AG09319 (cell line): ENCODE measurements around the gene HMOX1.

Experiments
- DNase-seq: peaks from one replicate; pipeline ENCODE4 v3.0.0-alpha.2; 2010; ENCODE audit warnings: low read depth; ENCODE audit errors: extremely low read depth
- CTCF ChIP-seq: IDR thresholded peaks from 2 replicates; pipeline ENCODE4 v1.5.1; 2011; ENCODE audit warnings: low read depth, mild to moderate bottlenecking, inconsistent platforms, low read length, moderate library complexity

Gene HMOX1

GRCh38 chr22:35375526-35375925 is 5.4 kb upstream of the HMOX1 start:
- TF ChIP-seq CTCF = no peak
- no peak for DNase-seq

GRCh38 chr22:35376728-35377472 is 4.0 kb upstream of the HMOX1 start:
- DNase-seq = peak; percentile 97
- TF ChIP-seq CTCF = no peak

GRCh38 chr22:35377735-35378134 is 3.2 kb upstream of the HMOX1 start:
- TF ChIP-seq CTCF = no peak
- DNase-seq = no peak

GRCh38 chr22:35378621-35379020 is 2.3 kb upstream of the HMOX1 start:
- TF ChIP-seq CTCF = no peak
- DNase-seq = no peak

- DNase-seq = no peak
- no peak for TF ChIP-seq CTCF
Measured at GRCh38 chr22:35379146-35379993, 1.5 kb upstream of the HMOX1 start.

GRCh38 chr22:35380013-35380412 is 883 bp upstream of the HMOX1 start:
- no peak for TF ChIP-seq CTCF
- DNase-seq = no peak

- no peak for DNase-seq
- TF ChIP-seq CTCF = no peak
Measured at GRCh38 chr22:35381424-35382009, 621 bp downstream of the HMOX1 start.
